CD4-positive, alpha-beta T cell treated with Interferon alpha-2 for 1 hour (primary cell): Measurements from ENCODE around the gene ARFIP1.

Source experiments
- DNase-seq, 2 donors: peaks; one replicate each; pipeline ENCODE4 v3.0.0-alpha.2; 2020 to 2022

The ARFIP1 gene

DNA sequence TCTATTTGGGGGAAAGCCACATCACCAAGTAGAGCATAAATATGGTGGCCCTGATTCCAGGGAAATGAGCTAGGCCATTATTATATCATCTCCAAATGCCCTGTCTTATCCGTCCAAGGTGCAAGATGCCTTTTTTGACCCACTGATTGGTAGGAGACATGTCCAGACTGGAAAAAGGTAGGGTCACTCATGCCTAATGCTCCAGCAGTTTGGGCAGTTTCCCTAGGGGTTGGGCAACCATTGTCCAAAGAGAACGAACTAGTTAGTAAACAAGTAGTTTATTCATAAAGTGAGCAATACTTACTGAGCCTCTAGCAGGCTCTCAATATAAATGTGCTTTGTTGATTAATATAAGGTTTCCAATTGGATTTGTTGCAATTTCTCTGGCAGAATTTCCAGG lies 162.6 kb downstream of the ARFIP1 start:
- no peak for DNase-seq

DNA sequence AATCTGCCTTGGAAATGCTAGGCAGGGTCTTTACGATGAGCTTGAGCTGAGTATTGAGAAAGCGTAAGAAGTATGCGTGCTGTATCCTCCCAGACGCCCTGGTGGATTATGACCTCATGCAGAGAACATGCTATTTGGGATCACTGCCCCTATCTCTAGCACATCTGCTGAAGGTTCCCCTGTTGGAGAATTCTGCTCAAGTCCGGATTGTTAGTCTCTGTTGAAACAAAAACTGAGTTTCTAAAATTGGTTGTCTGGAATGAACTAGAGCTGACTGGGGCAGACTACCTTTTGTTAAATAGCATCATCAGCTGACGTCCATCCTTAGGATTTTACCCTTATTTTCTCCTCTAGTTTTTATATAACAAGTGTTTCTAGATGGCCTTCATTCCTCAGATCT lies 163.9 kb downstream of the ARFIP1 start:
- DNase-seq = no peak

DNA sequence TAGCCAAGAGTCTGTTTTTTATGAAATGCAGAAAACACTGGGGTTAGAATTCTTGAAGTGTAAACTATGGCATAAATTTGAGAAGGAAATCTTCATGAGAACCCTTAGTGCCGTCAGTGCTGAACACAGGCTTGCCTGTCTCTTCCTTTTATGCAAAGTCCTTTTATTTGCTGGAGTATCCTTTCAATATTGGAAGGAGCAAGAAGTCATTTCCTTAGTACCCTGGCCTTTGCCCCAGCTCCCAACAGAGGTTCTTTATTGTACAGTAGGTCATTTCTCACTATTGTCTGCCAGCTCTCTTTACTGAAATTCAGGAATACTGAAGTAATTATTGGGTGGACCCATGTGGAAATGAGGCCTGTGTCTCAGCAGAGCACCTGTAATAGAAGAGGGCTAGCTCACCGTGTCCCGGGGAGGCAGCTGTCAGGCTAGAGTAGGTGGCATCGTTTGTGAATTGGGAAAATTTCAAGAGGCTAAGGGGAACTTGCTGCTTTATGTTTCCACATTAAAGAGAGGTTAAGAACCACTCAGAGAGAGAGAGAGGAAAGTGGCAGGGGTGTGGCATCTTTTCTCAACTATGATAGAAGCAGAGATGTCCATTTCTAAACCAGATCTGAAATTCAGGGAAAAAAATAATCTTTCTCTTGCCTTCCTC lies 165.0 kb downstream of the ARFIP1 start:
- DNase-seq = no peak

DNA sequence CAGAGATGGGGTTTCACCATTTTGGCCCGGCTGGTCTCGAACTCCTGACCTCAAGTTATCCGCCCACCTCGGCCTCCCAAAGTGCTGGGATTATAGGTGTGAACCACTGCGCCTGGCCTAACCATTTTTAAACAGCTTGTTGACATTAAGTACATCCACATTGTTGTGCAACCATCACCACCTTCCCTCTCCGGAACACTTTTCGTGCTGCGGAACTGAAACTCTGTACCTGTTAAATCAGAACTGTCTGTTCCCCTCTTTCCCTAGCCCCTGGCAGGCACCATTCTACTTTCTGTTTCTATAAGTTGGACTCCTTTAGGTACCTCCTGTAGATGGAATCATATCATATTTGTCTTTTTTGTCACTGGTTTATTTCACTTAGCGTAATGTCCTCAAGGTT lies 165.9 kb downstream of the ARFIP1 start:
- no peak for DNase-seq

DNA sequence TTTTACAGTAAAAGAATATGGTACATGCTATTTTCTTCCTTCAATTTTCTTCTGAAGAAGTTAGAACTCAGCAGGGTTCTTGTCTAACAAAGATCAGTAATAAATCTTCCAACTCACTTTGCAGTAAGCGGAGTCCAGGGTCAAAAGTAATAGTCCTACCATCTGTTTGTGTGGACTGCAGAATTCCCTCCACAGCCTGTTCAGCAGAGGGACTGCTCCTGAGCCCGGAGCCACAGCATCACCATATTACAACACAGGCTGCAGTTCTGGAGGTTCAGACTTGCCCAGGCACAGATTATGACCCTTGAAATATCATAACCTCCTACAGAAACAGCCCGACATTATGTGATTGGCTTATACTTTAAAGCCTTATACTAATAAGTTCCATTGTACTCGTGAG lies 166.7 kb downstream of the ARFIP1 start:
- DNase-seq = no peak

DNA sequence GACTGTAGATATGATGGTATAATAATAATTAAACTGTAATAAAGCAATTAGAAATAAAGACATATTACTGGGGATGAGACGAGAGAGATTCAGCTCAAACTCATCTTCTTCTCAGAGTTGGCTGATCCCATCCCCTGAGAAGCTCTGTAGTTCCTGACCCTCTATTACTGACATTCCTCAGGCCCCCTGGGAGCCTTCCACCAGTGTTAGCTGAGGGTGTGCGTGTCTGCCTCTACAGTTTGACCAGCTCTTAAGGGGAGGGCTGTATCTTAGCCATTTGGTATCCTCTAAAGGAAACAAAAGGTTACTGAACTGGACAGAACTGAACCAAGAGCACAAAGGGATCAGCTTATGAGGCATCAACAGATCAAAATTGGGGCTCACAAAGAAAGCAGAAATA lies 167.6 kb downstream of the ARFIP1 start:
- DNase-seq = no peak

DNA sequence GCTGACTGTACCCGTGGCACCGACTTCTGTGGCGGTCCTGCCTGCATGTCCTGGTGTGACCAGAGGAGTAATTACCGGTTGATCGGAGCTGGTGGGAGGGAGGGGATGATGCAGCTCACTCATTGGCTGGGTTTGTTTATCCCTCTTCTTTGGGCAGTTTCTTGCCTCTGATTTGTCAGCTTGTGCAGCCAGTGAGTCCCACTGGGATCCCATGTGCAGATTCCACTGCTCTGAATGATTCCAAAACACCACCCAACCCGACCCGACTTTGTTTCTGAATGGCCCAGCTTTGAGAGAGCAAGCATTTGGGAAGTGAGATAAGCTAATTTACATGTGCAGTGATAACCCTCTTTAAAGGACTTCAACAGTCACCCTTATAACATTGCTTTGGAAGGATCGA lies 170.2 kb downstream of the ARFIP1 start:
- DNase-seq = no peak

DNA sequence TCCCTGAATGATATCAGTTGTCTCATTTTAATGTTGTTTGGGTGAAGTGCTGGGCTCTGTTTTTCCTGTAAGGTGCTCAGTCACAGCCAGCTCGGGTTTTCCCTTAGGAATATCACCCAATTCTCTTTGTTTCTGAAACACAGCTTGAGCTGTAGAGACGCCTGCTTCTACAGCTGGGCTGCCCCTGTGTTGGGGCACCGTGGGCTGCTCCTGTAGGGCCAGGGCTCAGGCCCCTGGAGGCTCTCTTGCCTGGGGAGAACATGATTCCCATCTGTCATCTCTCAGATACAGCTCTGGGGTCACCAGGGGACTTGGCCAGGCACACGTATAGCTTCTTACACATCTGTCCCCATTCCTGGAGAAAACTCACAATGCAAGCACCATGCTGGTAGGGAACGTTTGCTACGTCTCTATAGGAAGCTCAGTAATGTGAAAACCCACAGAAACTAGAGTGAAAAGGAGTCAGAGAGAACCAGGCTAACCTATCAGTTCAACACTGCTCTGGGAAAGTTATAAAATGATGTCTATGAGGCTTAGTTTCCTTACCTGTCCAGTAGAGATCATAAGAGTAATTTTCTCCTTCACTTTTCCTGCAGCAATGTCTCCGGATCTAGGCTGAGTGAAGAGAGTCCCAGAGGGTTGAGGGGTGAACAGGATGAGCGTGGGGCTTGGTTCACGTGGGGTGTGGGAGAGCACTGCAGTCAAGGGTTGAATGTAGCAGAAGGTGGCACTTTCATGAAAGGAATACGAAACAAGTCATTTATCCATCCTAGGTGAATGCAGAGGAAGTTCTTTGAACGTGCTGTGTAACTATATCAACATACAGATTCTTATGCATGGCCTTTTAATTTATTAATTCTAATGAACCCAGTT lies 170.9 kb downstream of the ARFIP1 start:
- DNase-seq = no peak

DNA sequence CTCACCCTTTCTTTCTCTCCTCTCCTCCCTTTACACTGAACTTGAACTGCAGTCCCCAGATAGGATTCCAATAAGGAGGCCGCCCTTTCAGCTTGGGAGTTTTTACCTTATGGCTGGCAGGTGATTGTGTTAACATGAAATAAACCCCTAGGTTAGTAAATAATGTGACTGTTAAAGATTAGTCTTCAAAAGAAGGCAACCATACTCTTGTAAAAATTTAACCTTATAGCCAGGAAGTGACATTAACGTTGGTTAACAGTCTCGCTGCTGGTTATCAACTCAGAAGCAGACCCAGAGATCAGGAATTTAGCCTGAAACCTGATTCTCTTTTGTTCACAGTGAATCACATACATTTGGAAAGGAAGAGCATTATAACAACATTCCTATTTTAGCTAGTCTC lies 171.6 kb downstream of the ARFIP1 start:
- no peak for DNase-seq

DNA sequence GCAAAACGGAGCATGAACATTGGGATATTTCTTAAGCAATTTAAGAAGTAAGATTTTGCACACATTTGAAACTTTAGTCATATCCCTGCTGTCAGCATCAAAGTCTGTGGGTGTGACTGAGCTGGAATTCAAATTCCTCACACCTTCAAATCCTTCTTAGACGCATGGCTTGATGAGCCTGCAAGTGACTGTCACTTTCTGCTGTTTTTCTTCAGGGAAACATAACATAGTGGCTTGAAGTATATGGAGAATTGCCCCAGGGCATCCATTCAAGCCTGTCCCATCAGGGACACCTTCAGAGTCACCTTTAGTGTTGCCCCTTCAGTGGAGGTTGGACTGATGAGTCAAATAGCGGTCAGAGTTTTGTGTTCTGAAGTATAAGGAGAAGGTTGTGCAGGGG lies 173.8 kb downstream of the ARFIP1 start:
- no peak for DNase-seq

DNA sequence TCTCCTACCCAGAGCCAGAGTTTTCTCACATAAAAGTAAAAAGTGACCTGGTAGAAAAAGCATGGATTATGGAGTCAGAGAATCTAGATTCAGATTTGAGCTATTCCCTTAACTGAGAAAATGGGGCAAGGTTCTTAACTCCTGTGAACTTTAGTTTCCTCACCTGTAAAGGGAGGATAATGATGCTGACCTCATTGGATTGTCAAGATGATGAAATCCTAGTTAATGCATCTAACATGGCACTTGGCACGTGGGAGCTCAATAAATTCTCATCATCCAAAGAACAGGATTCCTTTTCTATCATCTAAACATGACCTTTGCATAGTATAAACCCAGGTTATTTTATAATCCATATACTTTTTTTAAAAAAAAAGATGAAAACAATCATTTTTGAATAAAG lies 175.0 kb downstream of the ARFIP1 start:
- no peak for DNase-seq

DNA sequence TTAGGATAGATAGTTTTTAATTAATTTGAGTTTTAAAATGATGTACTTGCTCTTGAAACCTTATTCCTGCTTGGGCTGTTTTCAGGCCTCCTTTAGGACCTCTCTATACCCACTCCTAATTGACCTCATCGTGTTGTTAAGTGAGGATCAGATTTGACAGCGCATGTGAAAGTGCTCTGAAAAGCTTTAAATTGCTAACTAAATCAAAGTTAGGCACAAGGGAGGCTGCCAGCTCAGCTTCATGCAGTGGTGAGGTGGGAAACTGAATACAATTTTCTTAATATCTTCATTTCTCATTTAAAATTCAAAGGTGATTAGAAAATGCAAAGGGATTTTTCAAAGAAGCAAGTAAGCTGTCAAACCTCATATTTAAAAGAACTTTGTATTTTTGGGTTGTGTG lies 176.4 kb downstream of the ARFIP1 start:
- DNase-seq = no peak

DNA sequence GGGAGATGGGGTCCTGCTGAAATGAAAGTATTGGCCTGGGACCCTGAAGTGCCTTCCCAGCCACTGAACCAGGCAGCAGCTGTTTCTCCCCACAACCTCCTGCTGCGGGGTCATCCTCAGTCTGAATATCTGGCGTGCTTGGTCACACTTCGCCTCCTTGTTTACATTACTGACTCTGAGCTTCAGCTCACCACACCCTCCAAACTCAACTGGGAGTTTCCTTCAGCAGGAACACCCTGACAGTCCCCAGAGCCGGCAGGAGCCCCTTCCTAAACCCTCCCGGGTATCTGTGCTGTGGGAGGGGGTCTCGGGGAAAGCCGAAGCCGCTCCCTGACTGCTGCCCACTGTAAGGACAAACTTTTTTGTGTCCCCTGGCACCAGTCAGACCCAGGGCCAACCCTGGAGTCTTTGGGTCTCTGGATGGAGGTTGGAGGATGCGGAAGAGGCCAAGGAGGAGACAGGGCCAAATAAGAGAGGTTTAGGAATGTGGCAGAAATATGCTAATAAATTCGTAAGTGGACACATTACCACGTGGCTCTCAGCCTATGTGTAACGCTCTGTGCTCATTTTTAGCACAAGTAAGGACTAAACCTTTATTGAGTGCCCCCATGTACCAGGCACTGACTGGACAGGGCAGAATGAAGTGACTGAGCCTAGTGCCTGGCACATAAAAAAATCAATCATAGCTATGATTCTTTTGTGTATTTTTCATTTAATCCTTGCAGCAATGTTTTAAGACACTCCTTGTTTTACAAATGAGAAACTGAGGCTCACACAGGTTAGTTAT lies 177.1 kb downstream of the ARFIP1 start:
- no peak for DNase-seq

DNA sequence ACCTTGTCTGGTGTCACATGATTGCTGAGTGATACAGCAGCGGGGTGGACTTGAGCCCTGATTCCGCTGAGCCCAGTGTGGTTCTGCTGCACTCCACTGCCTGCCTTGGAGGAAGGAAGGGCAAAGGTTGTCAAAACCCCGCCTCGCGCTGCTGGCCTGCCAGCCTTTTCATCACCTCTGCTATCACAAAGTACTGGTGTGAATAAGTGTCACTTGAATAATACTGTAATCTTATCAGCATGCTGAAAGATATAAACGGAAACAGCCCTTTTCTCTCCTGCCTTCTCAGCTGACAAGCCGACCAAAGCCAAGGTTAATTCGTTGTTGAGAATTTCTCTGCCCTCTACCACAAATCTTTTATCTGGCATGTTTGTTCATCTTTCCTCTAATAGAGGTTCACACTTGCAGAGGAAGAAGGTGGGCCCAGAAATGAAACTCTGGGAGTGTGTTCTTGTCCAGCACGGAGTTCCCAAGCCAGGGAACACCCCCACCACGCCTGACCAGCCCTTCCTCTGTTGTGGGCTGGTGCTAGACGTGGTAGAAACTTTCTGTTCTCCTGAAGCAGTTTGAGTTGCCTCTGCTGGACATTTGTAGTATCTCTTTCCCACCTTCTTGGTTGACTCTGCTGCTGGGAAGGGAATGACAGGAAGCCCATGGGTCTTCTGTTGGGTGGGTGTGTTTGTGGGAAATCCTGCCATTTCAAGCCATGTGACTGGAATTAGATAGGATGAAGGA lies 177.8 kb downstream of the ARFIP1 start:
- no peak for DNase-seq

DNA sequence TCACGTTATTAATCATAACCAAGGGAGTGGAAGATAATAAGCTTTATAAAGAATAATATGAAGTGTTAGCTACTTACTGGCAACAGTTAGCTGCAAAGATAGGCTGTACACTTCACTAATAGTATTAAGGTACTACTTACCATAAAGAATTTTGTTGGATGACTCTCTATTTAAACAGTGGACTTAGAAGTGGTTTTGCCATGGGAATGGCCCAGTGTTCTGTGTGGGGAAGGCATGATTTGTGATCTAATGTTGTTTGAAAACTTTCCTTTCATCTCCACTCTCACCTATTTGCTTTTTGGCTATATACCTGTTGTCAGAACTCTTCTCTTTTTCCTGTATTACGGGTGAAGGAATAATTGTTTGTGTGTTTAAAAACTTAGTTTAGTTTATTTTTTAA lies 179.3 kb downstream of the ARFIP1 start:
- DNase-seq = no peak

DNA sequence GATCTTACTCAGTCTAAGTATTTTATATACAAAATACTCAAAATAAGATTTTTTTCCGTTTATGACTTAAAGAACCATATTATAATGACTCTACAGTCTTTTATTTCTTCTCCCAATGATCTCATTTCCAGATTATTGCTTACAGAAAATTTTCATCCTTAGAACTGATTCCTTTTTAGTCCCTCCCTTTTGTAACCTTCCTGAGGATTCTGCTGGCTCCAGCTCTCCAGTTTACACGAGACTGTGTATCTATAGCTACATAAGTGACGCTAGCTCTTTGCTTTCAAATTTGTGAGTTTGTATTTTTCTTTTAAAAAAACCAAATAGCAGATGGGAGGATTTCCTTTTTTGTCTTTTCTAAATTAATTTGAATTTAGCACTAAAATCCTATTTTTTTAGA lies 180.3 kb downstream of the ARFIP1 start:
- no peak for DNase-seq

DNA sequence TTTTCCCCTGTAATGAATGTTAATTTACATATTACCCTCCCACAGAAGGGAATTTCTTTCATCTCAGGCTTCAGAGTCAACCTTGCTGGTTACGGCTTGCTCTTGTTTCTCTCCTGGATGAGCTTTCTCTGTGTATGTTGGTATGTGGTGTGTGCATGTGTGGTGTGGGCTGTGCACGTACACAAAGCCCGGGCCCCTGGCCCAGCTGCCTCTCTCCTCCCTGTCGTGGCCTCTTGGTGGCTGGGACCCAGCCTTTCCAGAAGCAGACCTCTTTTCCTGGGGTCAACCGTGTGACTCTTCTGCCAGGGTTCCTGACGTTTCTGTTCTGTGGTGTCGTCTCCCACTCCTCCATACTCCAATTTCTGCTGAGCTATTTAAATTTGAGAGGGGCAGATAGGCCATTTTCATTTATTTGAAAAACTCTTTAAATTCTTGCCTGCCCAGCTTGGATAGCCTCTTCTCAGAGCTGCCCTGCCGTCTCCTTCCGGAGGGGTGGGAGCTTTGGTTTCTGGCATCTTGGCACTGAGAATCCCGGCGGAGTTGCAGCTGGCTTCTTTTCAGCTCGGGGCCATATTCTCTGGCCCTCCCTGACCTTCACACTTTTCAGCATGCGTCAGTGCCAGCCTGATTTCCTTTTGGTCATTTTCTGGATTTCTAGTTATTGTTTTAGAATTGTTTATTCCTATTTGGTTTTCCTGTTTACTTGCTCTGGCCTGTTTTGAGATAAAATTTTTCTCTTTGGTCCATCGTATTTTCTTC lies 181.4 kb downstream of the ARFIP1 start:
- DNase-seq = no peak

DNA sequence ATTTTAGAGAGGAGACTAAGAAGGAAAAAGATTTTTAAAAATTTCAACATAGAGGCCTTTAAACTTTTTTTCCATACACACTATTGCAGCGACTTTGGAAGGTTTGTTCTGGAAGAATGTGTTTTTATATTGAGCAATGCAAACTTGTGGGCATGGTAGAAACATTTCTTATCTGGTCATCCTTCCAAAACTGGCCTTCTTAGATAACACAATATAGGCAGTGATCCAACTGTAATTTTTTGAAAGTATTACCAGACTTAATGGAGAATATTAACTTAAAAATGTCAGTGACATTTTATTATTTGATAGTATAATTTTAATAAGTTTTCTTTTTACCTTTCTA lies 182.0 kb downstream of the ARFIP1 start:
- DNase-seq = no peak
